Neural crest cell (in vitro differentiated cells): Measurements from ENCODE around the gene TBL3. TPM values are rescaled to one million over a fixed set of nuclear protein-coding genes. Genes with fewer than 3 reads are reported as not detected.

Experiments used
- DNase-seq: peaks from one replicate; pipeline ENCODE4 v3.0.0; 2021; ENCODE audit warnings: low read depth, mixed read lengths, low spot score
- H3K27ac Mint-ChIP-seq: one replicate; pipeline ENCODE4 v1.8.0; 2021; ENCODE audit warnings: mild to moderate bottlenecking, mixed read lengths; ENCODE audit not compliant: unreplicated experiment
- H3K27me3 Mint-ChIP-seq: 2 replicates; pipeline ENCODE4 v1.8.0; 2021; ENCODE audit warnings: low read depth, mild to moderate bottlenecking, mixed read lengths
- H3K36me3 Mint-ChIP-seq: 2 replicates; pipeline ENCODE4 v1.8.0; 2021; ENCODE audit warnings: low read depth, mild to moderate bottlenecking, mixed read lengths
- H3K4me1 Mint-ChIP-seq: 2 replicates; pipeline ENCODE4 v1.8.0; 2021; ENCODE audit warnings: mixed read lengths
- H3K4me3 Mint-ChIP-seq: one replicate; pipeline ENCODE4 v1.8.0; 2021; ENCODE audit warnings: mild to moderate bottlenecking, mixed read lengths
- H3K9me3 Mint-ChIP-seq: 2 replicates; pipeline ENCODE4 v1.8.0; 2021; ENCODE audit warnings: mixed read lengths
- CTCF ChIP-seq: fragments of 200-600 bp; sonication (generic); conservative IDR thresholded peaks from 2 replicates; pipeline ENCODE4 v1.5.0; 2021; ENCODE audit warnings: antibody characterized with exemption, mild to moderate bottlenecking
- total RNA-seq: library from RNA; stranded (reverse); gene quantifications from 2 replicates; pipeline ENCODE4 v1.2.1, GENCODE V29; 2021

The TBL3 gene
- total RNA-seq, 1 donor from 2014 or later = 39.6 TPM

- H3K27ac Mint-ChIP-seq = no peak overlapping the region
- peaks cover 68% of the 10 kb centered on the region for H3K27me3 Mint-ChIP-seq
- TF ChIP-seq CTCF = no peak
- peaks cover 18% of the 10 kb centered on the region for H3K36me3 Mint-ChIP-seq
- peak overlapping the region; percentile 78 for H3K4me3 Mint-ChIP-seq
- no peaks in the 10 kb centered on the region for H3K9me3 Mint-ChIP-seq
- DNase-seq = no peak
- H3K4me1 Mint-ChIP-seq = peaks cover 29% of the 10 kb centered on the region
Observed at GRCh38 chr16:1987198-1987597, 15.3 kb downstream of the TBL3 start.

GRCh38 chr16:1989209-1990100 is 17.6 kb downstream of the TBL3 start, which contains the start of gene SYNGR3:
SYNGR3 (plus strand) TSS chr16:1989970; CDS start chr16:1990103, 133 bp downstream.
- Mint-ChIP-seq H3K4me3 (peak within 1 kb of the TSS; percentile 87), H3K36me3 (peaks cover 20% of the 10 kb centered on the region), H3K27ac (no peak within 1 kb of the TSS), H3K9me3 (no peaks in the 10 kb centered on the region), H3K4me1 (peaks cover 16% of the 10 kb centered on the region), H3K27me3 (peaks cover 69% of the 10 kb centered on the region)
- no peak for TF ChIP-seq CTCF
- no peak for DNase-seq

- H3K27ac Mint-ChIP-seq = no peak overlapping the region
- peaks cover 11% of the 10 kb centered on the region for H3K4me1 Mint-ChIP-seq
- TF ChIP-seq CTCF = no peak
- no peaks in the 10 kb centered on the region for H3K9me3 Mint-ChIP-seq
- no peak overlapping the region for H3K4me3 Mint-ChIP-seq
- peaks cover 66% of the 10 kb centered on the region for H3K27me3 Mint-ChIP-seq
- no peak for DNase-seq
- peaks cover 20% of the 10 kb centered on the region for H3K36me3 Mint-ChIP-seq
Observed at GRCh38 chr16:1990101-1990350, 18.2 kb downstream of the TBL3 start.

DNA sequence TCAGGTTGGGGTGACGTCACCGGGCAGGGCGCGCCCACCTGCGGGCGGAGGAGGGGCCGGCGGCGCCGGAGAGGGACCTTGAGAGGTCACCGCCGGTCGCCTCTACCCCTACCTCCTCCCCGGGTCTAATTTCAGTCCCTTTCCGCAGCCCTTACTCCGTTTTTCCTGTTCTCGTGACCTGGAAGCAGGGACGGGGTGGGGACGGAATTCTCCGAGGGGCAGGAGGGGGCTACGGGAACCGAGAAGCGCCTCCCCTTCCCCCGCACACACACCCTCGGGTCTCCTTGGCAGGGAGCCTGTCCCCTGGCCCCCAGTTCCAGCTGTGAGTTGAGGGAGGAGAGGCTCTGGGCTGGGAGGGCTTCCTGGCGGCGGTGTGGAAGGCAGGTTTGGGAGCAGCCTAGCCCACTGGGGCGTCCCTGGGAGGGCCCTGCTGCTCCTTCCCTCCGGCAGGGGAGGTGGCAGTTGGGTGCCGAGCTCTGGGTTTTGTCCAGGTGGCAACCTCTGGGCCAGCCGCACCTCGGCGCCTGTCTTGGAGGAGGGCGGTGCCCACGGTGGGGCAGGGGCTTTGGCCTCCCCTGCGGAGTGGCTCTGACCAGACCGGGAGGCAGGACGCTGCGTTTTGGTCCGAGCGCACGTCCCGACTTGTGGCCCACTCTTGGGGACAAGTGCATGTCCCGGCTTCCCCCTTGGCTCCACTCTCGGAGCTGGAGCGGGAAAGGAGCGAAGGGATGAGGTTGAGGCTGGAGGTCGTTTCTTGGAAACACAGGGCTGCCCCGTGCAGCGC is 18.7 kb downstream of the TBL3 start:
- peak overlapping the region; percentile 38 for H3K4me3 Mint-ChIP-seq
- peaks cover 69% of the 10 kb centered on the region for H3K27me3 Mint-ChIP-seq

GRCh38 chr16:1991135-1991551 is 19.3 kb downstream of the TBL3 start:
- Mint-ChIP-seq H3K4me3 (peak overlapping the region; percentile 51), H3K27ac (no peak overlapping the region), H3K27me3 (peaks cover 72% of the 10 kb centered on the region), H3K4me1 (peaks cover 7% of the 10 kb centered on the region), H3K36me3 (peaks cover 25% of the 10 kb centered on the region), H3K9me3 (no peaks in the 10 kb centered on the region)
- no peak for TF ChIP-seq CTCF
- DNase-seq = no peak

More for the DNA sequence above, 18.7 kb downstream of the TBL3 start:
- Mint-ChIP-seq H3K27ac (no peak overlapping the region), H3K9me3 (no peaks in the 10 kb centered on the region), H3K36me3 (peaks cover 24% of the 10 kb centered on the region), H3K4me1 (peaks cover 7% of the 10 kb centered on the region)
- TF ChIP-seq CTCF = no peak
- no peak for DNase-seq
